Renal cortex interstitium (tissue), 11 donors: ENCODE measurements around the gene JOSD1. TPM values are rescaled to one million over a fixed set of nuclear protein-coding genes. Genes with fewer than 3 reads are reported as not detected.

ENCODE experiments used
- DNase-seq, 11 donors: peaks; one replicate each; pipeline ENCODE4 v3.0.0-alpha.2; 2013; ENCODE audit warnings: low read depth in 9 of 11, low spot score in 4 of 11; ENCODE audit errors: extremely low read depth in 1 of 11
- polyA plus RNA-seq, 3 donors: library from polyadenylated mRNA; unstranded; fragments of 120-200 nt; gene quantifications; one replicate each; pipeline ENCODE4 v1.2.1, GENCODE V29; 2013; ENCODE audit not compliant: insufficient read length in 3 of 3

The JOSD1 gene
- polyA plus RNA-seq, 3 donors: 41.5 to 45.3 (median 42.6) TPM

DNA sequence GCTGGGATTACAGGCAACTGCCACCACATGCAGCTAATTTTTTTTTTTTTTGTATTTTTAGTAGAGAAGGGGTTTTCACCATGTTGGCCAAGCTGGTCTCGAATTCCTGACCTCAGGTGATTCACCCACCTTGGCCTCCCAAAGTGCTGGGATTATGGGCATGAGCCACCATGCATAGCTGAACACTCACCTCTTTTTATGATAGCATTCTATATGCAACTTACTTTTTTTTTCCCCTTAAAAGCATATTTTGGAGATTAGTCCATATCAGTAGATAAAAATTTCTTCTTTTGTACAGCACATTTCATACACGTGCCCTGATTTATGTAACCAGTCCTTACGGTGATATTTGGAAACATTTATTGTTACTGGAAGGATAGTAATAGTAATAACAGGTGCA is 19.6 kb upstream of the JOSD1 start:
- no peak for DNase-seq

DNA sequence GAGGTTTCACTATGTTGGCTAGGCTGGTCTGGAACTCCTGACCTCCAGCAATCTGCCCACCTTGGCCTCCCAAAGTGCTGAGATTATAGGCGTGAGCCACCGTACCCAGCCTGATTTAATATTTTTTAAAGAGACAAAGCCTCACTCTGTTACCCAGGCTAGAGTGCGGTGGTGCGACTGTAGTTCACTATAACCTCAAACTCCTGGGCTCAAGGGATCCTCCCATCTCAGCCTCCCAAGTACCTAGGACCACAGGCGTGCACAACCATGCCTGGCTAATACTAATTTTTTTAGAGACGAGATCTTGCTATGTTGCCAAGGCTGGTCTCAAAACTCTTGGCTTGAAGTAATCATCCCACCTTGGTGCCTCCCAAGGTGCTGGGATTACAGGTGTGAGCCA is 18.5 kb upstream of the JOSD1 start:
- no peak for DNase-seq

DNA sequence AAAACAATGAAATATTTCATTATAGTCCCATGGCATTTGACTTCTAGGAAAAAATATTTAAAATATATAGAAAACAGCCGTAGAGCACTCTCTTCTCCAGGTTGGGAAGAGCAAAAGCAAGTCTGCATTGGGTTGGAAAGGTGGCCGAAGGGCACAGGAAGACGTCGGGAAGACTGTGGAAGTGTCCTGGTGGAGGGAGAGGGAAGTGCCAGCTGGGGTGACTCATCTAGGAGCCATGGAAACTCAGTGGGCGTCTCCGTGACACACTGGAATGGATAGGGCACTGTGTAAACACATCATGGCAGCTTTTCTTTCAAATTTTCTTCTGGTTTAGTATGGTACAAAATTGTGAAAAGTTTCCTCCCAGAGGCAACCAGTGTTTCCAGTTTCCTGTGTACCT is 17.7 kb upstream of the JOSD1 start:
- DNase-seq: peak in 1 of 11 donors; percentile 32

DNA sequence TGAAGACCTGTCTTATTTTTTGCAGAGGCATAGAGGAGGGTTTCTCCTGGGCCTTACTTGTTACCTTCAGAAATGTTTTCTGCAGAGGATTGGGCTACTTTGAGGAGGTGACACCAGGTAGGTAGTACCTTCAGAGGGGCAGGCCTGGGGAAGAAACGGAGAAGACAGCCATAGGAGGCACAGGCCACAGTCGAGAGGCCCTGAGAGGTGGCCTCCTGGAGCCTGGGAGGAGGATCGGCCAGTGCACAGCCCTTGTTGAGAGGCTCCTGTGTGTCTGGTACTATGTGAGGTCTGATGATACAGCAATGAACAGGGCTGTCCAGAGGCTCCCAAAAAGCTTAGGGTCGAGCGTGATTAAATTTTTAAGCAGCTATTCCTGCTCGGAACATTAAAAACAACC is 16.5 kb upstream of the JOSD1 start:
- no peak for DNase-seq

DNA sequence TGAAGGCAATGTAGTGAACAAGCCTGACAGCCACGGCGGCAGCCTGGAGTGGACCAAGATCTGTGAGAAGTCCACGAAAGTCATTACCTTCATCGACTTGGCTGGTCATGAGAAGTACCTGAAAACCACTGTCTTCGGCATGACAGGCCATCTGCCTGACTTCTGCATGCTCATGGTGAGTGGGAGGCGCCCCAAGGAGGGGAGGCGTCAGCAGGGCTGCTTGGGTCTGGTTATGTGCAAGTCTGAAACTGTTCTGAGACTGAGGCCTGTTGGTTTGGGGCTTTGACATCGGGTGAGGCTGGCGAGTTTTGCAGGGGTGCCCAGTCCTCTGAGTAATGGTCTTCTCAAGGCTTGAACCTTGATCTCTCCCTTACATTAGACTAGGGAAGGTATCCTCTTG is 16.1 kb upstream of the JOSD1 start:
- DNase-seq: no peak

DNA sequence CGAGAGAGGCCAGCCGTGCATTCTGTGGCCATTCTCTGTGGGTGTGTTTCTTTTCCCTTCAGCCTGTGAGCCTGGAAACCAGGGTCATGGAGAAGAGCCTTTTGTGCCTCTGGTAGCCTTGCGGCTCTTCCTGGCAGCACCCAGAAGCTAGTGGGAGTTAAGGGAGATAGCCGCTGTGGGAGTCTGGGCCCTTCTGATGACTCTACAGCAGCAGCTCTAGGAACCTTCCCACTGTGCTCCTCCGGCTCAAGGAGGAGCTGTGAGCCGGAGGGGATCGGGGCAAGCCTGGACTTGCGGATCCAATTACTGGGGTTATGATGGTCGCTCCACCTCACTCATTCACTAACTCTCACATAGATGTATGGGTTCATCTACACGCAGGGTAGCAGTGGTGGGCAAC is 15.5 kb upstream of the JOSD1 start:
- no peak for DNase-seq

DNA sequence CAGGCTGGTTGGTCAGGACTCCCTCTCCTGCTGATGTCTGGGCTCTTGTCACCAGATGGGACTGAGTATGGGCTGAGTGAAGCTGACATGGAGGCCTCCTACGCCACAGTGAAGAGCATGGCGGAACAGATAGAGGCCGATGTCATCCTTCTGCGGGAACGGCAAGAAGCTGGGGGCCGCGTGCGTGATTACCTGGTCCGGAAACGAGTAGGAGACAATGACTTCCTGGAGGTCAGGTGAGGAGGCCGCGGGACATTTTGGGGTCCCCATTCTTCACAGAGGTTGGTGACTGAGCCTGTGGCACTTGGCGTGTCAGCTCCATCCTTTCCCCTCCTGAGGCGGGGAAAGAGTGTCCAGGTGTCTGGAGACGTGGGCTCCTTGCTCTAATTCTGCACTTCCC is 15.1 kb upstream of the JOSD1 start:
- DNase-seq: no peak

DNA sequence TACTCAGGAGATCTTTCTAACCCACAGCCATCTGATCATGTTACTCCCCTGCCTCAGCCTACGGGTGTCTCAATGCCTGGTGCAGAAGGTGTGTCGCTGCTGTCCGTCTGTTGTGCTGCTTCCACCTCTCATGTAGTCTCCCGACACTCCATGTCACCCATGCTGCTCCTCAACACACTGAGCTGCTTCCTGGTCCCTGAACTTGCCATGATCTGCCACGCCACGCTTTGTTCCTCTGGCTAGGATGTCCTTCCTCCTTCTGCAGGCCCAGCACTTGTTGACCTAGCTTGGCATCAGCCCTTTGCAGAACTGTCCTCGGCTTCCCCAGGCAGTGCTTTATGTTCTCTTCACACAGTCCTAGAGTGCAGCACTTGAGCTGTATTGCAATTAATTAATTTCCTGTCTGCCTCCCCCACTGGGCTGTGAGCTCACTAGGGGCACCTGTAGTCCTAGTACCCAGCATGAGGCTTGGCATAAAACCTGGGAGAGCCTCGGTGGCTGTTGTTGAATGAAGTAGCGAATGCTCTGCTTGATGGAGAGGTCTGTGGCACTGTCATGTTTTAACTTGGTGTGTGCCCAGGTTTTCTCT is 14.5 kb upstream of the JOSD1 start:
- DNase-seq: no peak

DNA sequence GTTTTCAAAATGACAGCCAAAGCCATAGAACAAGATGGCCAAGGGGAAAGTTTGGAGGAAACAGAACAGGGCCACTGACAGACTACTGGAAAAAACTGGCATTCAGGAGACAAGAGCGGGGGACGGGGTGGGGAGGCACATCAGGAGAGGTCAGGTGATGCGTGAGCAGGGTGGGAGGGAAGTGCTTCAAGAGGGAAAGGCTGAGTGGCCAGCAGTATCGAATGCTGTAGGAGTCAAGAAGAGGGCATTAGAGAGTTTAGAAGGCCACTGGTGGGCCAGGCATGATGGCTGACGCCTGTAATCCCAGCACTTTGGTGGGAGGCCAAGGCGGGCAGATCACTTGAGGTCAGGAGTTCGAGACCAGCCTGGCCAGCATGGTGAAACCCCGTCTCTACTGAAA is 13.2 kb upstream of the JOSD1 start:
- no peak for DNase-seq

DNA sequence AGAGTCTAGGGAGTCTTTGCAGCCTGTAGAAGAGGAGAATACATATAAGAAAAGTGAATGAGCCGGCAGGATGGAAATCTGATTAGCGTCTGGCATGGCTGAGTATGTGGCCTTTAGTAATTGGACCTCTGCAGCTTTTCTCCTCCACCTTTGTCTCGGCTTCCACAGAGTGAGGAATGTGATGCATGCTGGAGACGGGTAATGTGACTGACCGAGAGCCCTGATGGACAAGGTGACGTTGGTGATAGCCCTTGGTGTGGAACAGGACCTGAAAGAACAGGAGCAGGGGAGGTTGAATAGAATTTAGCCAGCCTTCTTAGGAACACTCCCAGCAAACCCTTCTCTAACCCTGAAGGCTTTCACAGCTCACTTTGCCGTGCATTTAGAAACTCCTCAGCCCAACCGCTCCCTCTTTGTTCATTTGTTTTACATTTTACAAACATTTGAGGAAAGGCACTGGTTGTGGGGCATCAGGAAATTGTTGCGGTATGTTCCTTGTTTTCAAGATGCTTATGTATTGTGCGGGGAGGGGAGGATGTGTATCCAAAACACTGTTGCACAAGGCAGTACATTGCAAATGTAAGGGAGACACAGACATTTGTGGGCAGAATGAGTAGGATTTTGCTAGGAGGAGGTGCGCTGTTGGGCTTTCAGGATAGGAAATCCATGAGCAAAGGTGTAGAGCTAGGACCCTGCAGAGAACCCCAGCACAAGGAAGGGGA is 11.9 kb upstream of the JOSD1 start:
- DNase-seq: peak in 1 of 11 donors; percentile 51

DNA sequence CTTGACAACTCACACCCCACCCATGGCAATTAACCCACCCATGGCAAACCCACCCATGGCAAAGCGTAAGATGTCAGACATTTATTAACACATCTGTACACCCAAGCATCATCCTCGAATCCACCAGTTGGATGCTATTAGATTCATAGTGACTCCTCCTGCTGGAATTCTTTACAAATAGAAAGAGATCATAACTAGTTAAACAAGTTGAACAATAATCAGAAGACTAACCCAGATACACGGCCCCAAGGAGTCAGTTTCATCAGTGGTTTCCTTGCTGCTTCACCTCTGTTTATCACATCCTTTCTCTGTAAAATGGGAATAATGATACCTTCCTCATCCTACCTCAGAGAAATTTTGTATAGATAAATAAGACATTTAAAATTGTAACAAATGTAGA is 10.1 kb upstream of the JOSD1 start:
- DNase-seq: no peak

DNA sequence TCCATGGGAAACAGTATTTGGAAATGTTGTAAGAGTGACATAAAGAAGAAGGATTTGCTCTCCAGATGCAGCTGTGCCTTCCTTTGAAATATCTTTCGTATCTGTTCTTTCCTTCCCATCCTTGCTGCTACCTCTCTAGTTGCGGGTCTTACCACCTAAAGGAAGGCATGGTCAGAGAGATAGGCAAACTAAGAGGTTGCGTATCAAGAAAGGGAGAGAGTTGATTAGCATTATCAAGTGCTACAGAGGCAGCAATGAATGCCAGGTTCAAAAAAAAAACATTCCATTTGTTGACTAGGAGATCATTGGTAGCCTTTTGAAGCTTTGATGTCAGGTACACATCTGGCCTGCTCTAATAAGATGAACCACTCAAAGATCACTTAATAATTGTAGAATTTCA is 9.6 kb upstream of the JOSD1 start:
- no peak for DNase-seq

DNA sequence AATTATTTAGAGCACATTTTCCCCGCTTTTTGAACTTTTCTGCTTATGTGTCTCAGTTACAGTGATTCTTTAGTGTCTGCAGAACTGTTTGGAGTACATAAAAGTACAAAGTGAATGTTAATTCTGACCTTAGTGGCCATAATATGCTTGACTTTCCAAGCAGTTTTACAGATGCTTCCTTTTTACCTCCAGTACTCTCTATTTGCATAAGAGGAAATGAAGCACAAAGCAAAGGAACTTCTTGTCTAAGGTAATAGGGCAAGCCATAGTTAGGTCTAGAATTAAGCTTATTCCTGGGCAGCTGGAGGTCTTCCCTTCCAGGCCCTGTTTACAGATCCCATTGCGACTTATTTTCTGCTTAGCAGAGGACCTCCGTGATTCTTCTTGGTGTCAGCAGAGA is 8.6 kb upstream of the JOSD1 start:
- no peak for DNase-seq

DNA sequence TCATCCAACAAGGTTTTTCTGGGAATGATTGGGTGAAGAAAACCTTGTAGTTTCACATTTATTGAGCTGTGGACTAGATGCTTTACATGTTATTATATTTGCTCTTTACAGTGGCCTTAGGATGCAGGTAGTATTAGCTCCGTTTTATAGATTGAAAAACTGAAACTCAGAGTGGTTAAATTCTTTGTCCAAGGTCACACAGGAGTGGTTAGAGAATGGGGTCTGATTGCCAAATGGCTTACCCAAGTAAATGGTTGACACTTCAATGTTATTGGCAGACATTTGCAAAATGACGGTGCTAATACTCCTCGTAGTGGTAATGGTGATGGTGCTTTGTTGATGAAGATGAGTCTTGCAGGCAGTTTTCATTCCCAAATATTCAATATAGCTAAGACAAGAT is 7.2 kb upstream of the JOSD1 start:
- DNase-seq: no peak

DNA sequence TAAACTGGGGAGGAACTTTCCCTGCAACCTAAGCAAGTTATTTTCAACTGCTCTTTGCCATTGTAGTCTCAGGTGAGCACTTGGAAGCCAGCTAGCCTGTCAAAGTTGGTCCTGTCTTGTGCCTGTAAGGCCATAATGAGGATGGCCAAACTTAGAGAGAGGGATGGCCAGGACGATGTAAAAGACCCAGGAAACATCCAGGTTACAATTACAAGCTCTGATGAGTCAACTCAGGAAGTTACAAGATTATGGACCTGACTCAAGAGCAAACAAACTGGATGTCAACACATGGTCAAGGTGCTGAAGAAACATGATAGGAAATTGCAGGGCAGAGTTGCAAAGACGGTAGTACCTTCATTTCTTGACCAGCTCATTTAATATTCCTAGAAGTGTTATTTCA is 6.6 kb upstream of the JOSD1 start:
- no peak for DNase-seq

DNA sequence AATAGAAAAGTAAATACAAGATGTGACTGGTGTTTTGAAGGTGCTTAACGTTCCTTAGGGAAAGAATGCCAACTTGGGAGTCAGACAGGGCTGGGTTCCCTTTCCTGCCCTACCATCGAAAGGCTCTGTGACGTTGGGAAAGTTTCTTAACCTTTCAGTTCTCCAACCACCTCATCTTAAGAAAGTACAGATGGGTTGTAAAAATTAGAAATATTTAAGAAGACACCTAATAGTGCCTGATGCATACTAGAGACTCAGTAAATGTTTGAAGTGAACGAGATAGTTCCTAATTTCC is 6.1 kb upstream of the JOSD1 start:
- DNase-seq: no peak

DNA sequence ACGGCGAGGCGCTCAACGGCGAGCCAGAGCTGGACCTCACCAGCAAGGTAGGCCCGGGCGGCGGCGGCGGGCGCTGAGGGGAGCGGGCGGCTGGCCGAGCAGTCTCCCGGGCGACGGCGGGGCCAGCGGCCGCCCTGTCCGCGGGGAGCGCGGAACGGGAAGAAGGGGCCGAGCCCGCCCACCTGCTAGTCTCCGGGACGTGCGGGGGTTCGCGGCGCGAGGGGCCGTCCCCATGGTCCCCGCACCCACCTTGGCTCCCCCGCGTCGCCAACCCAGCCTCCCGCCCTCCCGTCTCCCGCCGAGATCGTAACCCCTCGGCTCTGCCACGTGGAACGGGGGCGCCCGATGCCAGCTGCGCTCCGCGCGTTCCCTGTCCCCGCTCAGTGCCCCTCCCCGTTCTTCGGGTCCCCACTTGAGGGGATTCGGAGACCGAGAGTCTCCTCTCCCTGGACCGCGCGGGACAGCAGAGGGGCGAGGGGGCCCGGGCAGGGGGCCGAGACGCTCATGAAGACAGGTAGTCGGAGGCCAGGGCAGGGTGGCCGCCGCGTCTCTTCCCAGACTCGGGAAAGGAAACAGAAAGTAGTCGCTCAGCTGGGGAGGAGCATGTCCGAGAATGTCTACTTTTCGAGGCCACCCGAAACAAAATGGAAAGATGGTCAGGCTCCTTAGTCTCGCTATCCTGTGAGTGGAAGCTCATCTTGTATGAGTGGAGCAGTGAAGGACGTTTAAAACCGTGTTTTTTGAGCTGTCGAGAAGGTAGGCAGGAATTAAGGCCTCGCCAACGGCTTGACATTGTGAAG is 5.6 kb upstream of the JOSD1 start:
- DNase-seq: peak in 3 of 11 donors; percentile 18 to 37 (median 28)

DNA sequence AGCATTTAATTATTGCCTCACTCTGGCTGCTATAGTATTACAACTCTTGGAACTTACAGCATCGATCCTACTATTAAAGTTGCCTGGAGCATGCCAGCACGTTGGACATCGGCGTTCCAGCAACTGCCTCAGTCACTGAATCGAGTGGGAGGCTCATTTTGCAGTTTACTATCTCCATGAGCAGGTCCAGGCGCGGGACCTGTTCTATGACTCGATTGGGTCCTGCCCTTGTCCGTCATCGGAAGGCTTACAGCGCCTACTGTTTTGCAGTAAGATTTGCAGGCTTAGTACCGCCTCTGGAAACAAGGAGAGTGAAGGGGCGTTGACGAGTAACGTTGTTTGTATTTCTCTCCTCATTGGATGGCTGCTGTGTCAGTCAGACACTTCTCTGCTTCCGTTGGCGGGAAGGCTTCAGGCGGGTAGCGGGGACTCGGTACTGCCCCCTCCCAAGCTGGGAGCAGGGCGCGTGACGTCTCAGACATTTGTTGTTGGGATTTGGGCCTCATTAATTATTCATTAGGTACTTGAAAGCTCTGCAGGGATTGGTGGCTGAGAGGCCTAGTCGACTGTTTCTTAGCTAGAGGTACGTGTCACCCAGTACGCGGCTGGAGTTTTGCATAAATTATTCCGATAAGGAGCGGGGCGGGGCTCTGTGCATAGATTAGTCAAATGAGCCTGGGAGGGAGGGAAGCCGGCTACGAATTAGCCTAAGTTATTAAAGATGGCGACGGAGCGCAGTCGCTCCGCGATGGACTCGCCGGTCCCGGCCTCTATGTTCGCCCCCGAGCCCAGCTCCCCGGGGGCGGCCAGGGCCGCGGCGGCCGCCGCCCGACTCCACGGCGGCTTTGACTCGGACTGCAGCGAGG is 4.7 kb upstream of the JOSD1 start, which contains the start of gene GTPBP1:
TSS of gene GTPBP1 (plus strand) at position 710 of the 866 bp plus-strand sequence. CDS start at position 722, 12 bp downstream.
- DNase-seq: peak; percentile 99 to 100 (median 100)

DNA sequence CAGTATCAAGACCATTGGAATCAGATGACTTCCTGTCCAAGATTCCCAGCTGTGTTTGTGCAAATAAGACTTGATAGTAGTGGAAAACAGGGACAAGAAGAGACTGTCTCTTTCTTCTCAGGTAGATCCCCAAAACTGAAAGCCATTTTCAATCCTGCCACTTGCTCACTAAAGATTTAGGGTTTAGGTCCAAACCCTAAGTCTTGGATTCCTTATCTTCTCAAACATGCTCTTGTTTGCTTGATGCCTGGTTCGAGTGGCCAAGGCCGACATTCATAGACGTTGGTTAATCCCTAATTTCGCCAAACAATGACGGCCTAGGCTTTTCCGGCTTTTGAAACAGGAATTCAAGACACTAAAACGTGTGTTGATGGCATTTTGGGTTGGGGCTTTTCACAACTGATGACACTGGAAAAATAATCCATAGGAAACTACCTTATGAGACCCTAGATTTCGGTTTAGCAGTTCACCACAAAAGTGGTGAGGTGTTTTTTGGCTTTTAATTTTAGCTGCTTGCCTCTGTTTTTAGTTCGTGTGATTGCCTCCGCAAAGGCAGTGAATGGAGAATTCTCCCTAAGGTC is 4.0 kb upstream of the JOSD1 start:
- DNase-seq: no peak
